Vagina (tissue), 2 donors: ENCODE measurements around the gene SH3BGRL3.

ENCODE experiments used
- POLR2A ChIP-seq, 2 donors: fragments of 450-650 bp; IDR thresholded peaks; one replicate each; pipeline ENCODE4 v1.6.1; 2017; ENCODE audit warnings: antibody characterized with exemption in 2 of 2, mild to moderate bottlenecking in 2 of 2, moderate library complexity in 2 of 2
- TF ChIP-seq, protein P1 (sequence below), 3 experiments: fragments of 450-650 bp in 2 of 3; fragments of 200-600 bp in 1 of 3; sonication (generic) in 1 of 3; IDR thresholded peaks; one replicate each; pipeline ENCODE4 v1.5.1; 2017 to 2019; ENCODE audit warnings: antibody characterized with exemption in 3 of 3, mild to moderate bottlenecking in 2 of 3, moderate library complexity in 2 of 3

DNA sequence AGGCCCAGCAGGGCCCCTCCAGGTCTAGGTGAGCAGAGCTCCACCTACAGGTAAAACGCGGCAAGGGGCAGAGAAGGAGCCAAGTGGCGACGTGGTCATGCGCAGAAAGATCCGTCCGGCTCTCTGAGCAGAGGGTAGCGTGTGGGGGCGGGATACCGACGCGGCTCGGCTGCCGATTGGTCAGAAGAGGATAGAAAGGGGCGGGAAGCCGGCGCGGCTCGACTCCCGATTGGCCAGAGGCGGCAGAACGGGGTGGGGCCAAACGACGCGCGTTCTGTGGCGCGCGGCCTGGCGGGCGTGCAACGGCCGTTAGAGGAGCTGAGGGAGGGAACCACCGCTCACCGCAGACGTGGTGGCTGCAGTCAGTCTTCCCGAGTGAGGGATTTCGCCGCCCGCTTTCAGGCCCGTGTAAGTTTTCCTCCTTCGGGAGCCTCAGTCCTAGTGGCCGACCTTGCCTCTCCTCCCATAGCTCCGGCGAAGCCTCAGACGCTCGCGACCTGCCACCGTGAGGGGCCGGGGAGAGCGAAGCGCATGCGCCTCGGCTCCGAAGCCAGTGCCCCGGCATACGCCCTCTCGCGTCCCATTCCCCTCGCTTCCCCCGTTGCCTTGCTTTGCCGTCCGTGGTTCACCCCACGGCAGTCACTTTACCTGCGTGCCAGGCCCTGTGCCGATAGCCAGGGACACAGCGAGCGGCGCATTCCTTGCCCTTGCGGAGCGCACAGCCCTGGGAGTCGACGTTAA, 45.8 kb upstream of the SH3BGRL3 start, which contains the start of gene CEP85:
- TF ChIP-seq, protein P1, sequence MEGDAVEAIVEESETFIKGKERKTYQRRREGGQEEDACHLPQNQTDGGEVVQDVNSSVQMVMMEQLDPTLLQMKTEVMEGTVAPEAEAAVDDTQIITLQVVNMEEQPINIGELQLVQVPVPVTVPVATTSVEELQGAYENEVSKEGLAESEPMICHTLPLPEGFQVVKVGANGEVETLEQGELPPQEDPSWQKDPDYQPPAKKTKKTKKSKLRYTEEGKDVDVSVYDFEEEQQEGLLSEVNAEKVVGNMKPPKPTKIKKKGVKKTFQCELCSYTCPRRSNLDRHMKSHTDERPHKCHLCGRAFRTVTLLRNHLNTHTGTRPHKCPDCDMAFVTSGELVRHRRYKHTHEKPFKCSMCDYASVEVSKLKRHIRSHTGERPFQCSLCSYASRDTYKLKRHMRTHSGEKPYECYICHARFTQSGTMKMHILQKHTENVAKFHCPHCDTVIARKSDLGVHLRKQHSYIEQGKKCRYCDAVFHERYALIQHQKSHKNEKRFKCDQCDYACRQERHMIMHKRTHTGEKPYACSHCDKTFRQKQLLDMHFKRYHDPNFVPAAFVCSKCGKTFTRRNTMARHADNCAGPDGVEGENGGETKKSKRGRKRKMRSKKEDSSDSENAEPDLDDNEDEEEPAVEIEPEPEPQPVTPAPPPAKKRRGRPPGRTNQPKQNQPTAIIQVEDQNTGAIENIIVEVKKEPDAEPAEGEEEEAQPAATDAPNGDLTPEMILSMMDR (IDR thresholded peaks at IDR 0.05): peak; percentile 20 to 59 (median 49)
- TF ChIP-seq POLR2A (IDR thresholded peaks at IDR 0.05): peak; percentile 25 to 58
